WTC11 (cell line): ENCODE measurements around the gene ANAPC1. TPM values are rescaled to one million over a fixed set of nuclear protein-coding genes. Genes with fewer than 3 reads are reported as not detected.

Source experiments
- ATAC-seq: fragments of 200-7000 bp; cut with Tn5 transposase; 2 replicates; pipeline ENCODE4 v1.10.0; 2021; ENCODE audit warnings: mild to moderate bottlenecking, moderate library complexity
- CTCF ChIA-PET: fragments of 300-600 bp; sonication (Branson Sonifier 250); formaldehyde crosslinking; loops from one replicate; lab custom pipeline; 2021; ENCODE audit warnings: antibody characterized with exemption; lab: Charles Lee
- POLR2A ChIA-PET: fragments of 350-600 bp; sonication (Branson Sonifier 250); formaldehyde crosslinking; loops from one replicate; lab custom pipeline; 2021; ENCODE audit warnings: antibody characterized with exemption; lab: Charles Lee
- DNase-seq: peaks from one replicate; pipeline ENCODE4 v3.0.0; 2021; ENCODE audit warnings: low spot score
- H3K27ac Mint-ChIP-seq: 2 replicates; pipeline ENCODE4 v1.8.0; 2021; ENCODE audit warnings: mixed read lengths
- H3K27me3 Mint-ChIP-seq: 2 replicates; pipeline ENCODE4 v1.8.0; 2021; ENCODE audit warnings: low read depth, mild to moderate bottlenecking, moderate library complexity, mixed read lengths
- H3K36me3 Mint-ChIP-seq: 2 replicates; pipeline ENCODE4 v1.8.0; 2021; ENCODE audit warnings: mixed read lengths
- H3K4me1 Mint-ChIP-seq: 2 replicates; pipeline ENCODE4 v1.8.0; 2022; ENCODE audit warnings: mixed read lengths
- H3K4me3 Mint-ChIP-seq: 2 replicates; pipeline ENCODE4 v1.8.0; 2021; ENCODE audit warnings: mild to moderate bottlenecking, moderate library complexity, mixed read lengths
- H3K9me3 Mint-ChIP-seq: 2 replicates; pipeline ENCODE4 v1.8.0; 2021; ENCODE audit warnings: mixed read lengths
- AR ChIP-seq: fragments of 250-450 bp; sonication (Bioruptor Pico); IDR thresholded peaks from 2 replicates; pipeline ENCODE4 v1.9.0; 2021; ENCODE audit warnings: mild to moderate bottlenecking
- ATF1 ChIP-seq: sonication (generic); formaldehyde crosslinking; IDR thresholded peaks from 2 replicates; pipeline ENCODE4 v1.8.1; 2023; ENCODE audit warnings: mild to moderate bottlenecking, moderate library complexity, missing genetic modification reagents
- CREM ChIP-seq: sonication (generic); formaldehyde crosslinking; IDR thresholded peaks from 2 replicates; pipeline ENCODE4 v1.8.1; 2022; ENCODE audit warnings: mild to moderate bottlenecking, missing genetic modification reagents, moderate library complexity
- ELF4 ChIP-seq: sonication (generic); formaldehyde crosslinking; IDR thresholded peaks from 2 replicates; pipeline ENCODE4 v1.8.1; 2022; ENCODE audit warnings: low read depth, mild to moderate bottlenecking, moderate library complexity, missing genetic modification reagents
- ERG ChIP-seq: fragments of 250-450 bp; sonication (Bioruptor Pico); IDR thresholded peaks from 2 replicates; pipeline ENCODE4 v1.8.0; 2021; ENCODE audit warnings: mild to moderate bottlenecking
- IRF1 ChIP-seq: sonication (generic); formaldehyde crosslinking; IDR thresholded peaks from 2 replicates; pipeline ENCODE4 v1.8.0; 2023; ENCODE audit warnings: missing genetic modification reagents
- KAT7 ChIP-seq: sonication (generic); formaldehyde crosslinking; IDR thresholded peaks from 2 replicates; pipeline ENCODE4 v1.8.1; 2023; ENCODE audit warnings: missing genetic modification reagents, mild to moderate bottlenecking, borderline replicate concordance
- MAX ChIP-seq: sonication (generic); formaldehyde crosslinking; IDR thresholded peaks from 2 replicates; pipeline ENCODE4 v1.8.0; 2022; ENCODE audit warnings: mild to moderate bottlenecking, missing genetic modification reagents
- RELA ChIP-seq: sonication (generic); formaldehyde crosslinking; IDR thresholded peaks from 2 replicates; pipeline ENCODE4 v1.8.1; 2022; ENCODE audit warnings: missing genetic modification reagents, mild to moderate bottlenecking, borderline replicate concordance
- SP1 ChIP-seq: sonication (generic); formaldehyde crosslinking; conservative IDR thresholded peaks from 2 replicates; pipeline ENCODE4 v1.8.1; 2022; ENCODE audit warnings: missing genetic modification reagents
- STAT6 ChIP-seq: sonication (generic); formaldehyde crosslinking; conservative IDR thresholded peaks from 2 replicates; pipeline ENCODE4 v1.8.1; 2023; ENCODE audit warnings: mild to moderate bottlenecking, low read depth, missing genetic modification reagents, moderate library complexity
- TEAD1 ChIP-seq: sonication (generic); formaldehyde crosslinking; IDR thresholded peaks from 2 replicates; pipeline ENCODE4 v1.8.0; 2022; ENCODE audit warnings: mild to moderate bottlenecking, missing genetic modification reagents
- USF1 ChIP-seq: sonication (generic); formaldehyde crosslinking; IDR thresholded peaks from 2 replicates; pipeline ENCODE4 v1.8.0; 2022; ENCODE audit warnings: mild to moderate bottlenecking, missing genetic modification reagents
- ZMAT4 ChIP-seq: fragments of 250-450 bp; sonication (Bioruptor Pico); IDR thresholded peaks from 2 replicates; pipeline ENCODE4 v1.9.0; 2021; ENCODE audit warnings: mild to moderate bottlenecking
- ZNF138 ChIP-seq: sonication (generic); formaldehyde crosslinking; conservative IDR thresholded peaks from 2 replicates; pipeline ENCODE4 v1.8.1; 2022; ENCODE audit warnings: mild to moderate bottlenecking, moderate library complexity, missing genetic modification reagents
- total RNA-seq: library from RNA; stranded (reverse); gene quantifications from 3 replicates; pipeline ENCODE4 v1.2.3, GENCODE V29; 2021

The ANAPC1 gene
- total RNA-seq, 1 experiment from 2014 or later: 122 TPM

- TF ChIP-seq IRF1 (CRISPR knock-in tag): 0 out of 2 replicates have a peak, but pooled peaks have one; percentile 70
- no peak for TF ChIP-seq RELA (CRISPR knock-in tag)
- TF ChIP-seq KAT7: peak; percentile 92; the same call in 1 of the 2 replicates
- TF ChIP-seq ERG: no peak
- no peak for TF ChIP-seq ZNF138
- TF ChIP-seq ZMAT4 (CRISPR knock-in tag): no peak
- TF ChIP-seq AR: no peak
- TF ChIP-seq MAX (CRISPR knock-in tag): peak; percentile 90
- TF ChIP-seq ATF1 (CRISPR knock-in tag): peak; percentile 58; the same call in 1 of the 2 replicates
- peak; percentile 48 for TF ChIP-seq TEAD1 (CRISPR knock-in tag)
These were observed at the start of gene ANAPC1 (continued) for GRCh38 chr2:111883661-111884591.

GRCh38 chr2:111932841-111933291 is 48.9 kb upstream of the ANAPC1 start:
- Mint-ChIP-seq H3K9me3 (peaks cover 19% of the 10 kb centered on the region), H3K36me3 (peaks cover 32% of the 10 kb centered on the region), H3K27ac (no peak overlapping the region), H3K27me3 (no peaks in the 10 kb centered on the region), H3K4me3 (no peak overlapping the region), H3K4me1 (peaks cover 6% of the 10 kb centered on the region)
- ChIA-PET POLR2A (no interaction called here), CTCF (no interaction called here)
- no peak for ATAC-seq
- DNase-seq: no peak
- TF ChIP-seq USF1 (CRISPR knock-in tag) (no peak), KAT7 (no peak), ELF4 (CRISPR knock-in tag) (no peak), STAT6 (CRISPR knock-in tag) (no peak), CREM (CRISPR knock-in tag) (no peak), ERG (no peak), SP1 (CRISPR knock-in tag) (no peak)
